Adipocyte (in vitro differentiated cells): ENCODE results near the gene ATP6AP1.
A peak's percentile ranks its signal among the peaks of the same experiment; 100 is the strongest.

Source experiments
- DNase-seq: peaks from one replicate; pipeline ENCODE4 v3.0.0-alpha.2; 2015; ENCODE audit warnings: low read depth
- H3K27me3 ChIP-seq: replicated peaks from 2 replicates; pipeline ENCODE4 v1.7.0; 2013; ENCODE audit warnings: mild to moderate bottlenecking, low read length, moderate library complexity; ENCODE audit not compliant: control insufficient read depth, insufficient read depth
- H3K36me3 ChIP-seq: 2 replicates; pipeline ENCODE4 v1.7.0; 2013; ENCODE audit warnings: low read length, mild to moderate bottlenecking, moderate library complexity; ENCODE audit not compliant: control insufficient read depth, insufficient read depth, severe bottlenecking
- H3K4me1 ChIP-seq: 2 replicates; pipeline ENCODE4 v1.7.0; 2013; ENCODE audit warnings: mild to moderate bottlenecking, low read length, moderate library complexity; ENCODE audit not compliant: control insufficient read depth, insufficient read depth
- H3K4me3 ChIP-seq: 2 replicates; pipeline ENCODE4 v1.7.0; 2013; ENCODE audit warnings: mild to moderate bottlenecking, low read length, moderate library complexity
- H3K9ac ChIP-seq: 2 replicates; pipeline ENCODE4 v1.7.0; 2013; ENCODE audit warnings: mild to moderate bottlenecking, low read length, moderate library complexity
- H3K9me3 ChIP-seq: 2 replicates; pipeline ENCODE4 v1.7.0; 2013; ENCODE audit warnings: mild to moderate bottlenecking, low read length, moderate library complexity; ENCODE audit not compliant: control insufficient read depth

ATP6AP1 gene

GRCh38 chrX:154401045-154401799 lies 27.3 kb upstream of the ATP6AP1 start:
- H3K27me3 ChIP-seq: no peaks in the 10 kb centered on the region
- H3K9ac ChIP-seq: peak overlapping the region; percentile 44
- no peaks in the 10 kb centered on the region for H3K9me3 ChIP-seq
- no peak for DNase-seq
- H3K4me1 ChIP-seq: peaks cover 3% of the 10 kb centered on the region
- peak overlapping the region; percentile 53 for H3K4me3 ChIP-seq
- H3K36me3 ChIP-seq: peaks cover 26% of the 10 kb centered on the region

DNA sequence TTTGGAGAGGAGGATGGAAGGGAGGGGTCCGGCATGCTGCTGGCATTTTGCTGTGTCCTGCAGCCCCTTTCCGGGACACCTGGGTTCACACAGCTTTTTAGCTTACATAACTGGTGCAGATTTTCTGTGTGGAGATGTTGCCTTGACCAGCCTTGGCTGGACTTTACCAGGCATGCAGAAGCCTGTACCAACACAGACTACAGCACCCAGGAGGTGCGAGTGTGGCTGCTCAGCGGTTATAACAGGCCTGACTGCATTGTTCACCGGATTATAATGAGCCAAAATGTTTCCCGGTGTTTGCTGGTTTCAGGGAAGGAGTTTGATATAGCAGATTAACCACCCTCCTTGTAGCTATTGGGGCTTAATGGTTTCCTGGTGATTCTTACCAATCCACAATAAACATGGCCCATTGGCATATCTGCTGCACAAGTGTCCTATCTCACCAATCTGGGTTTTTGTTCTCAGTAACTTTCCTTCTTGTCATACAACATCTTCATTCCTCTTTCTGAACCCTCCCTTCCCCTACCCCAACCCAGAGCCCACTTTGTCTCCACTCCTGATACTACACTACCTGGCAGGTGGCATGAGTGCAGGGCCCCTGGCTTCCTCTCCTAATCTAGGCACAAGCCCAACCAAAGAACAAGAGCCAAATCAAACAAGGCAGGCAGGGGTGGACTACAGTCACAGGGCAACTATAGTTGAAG lies 26.4 kb upstream of the ATP6AP1 start:
- Histone ChIP-seq H3K4me3 (no peak overlapping the region), H3K36me3 (peaks cover 26% of the 10 kb centered on the region), H3K9ac (no peak overlapping the region), H3K27me3 (no peaks in the 10 kb centered on the region), H3K4me1 (peaks cover 3% of the 10 kb centered on the region), H3K9me3 (no peaks in the 10 kb centered on the region)
- no peak for DNase-seq

DNA sequence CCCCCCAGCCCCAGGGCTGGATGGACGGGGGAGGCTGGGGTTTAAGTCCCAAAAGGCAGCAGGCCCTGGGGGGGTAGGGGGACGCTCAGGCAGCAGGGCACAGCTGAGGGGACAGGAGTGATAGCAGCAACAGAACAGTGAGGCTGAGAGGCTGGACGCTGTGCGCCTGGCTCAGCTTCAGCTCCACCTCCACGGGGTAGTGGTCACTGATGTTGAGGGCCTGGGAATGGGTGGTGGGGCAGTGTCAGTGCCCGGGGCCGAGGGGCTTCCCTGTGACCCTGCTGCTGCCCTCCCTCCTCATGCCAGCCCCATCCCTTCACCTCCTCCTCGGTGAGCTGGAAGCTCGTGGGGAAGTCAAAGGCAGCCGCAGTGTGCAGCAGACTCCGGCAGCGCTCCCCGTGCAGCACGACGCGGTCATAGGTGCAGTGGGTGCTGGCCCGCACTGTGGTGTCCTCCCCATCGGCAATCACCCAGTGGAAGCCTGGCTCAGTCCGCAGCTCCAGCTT lies 25.8 kb upstream of the ATP6AP1 start:
- Histone ChIP-seq H3K9ac (no peak overlapping the region), H3K9me3 (no peaks in the 10 kb centered on the region), H3K4me3 (no peak overlapping the region), H3K36me3 (peaks cover 26% of the 10 kb centered on the region), H3K4me1 (peaks cover 3% of the 10 kb centered on the region), H3K27me3 (no peaks in the 10 kb centered on the region)
- DNase-seq: no peak

DNA sequence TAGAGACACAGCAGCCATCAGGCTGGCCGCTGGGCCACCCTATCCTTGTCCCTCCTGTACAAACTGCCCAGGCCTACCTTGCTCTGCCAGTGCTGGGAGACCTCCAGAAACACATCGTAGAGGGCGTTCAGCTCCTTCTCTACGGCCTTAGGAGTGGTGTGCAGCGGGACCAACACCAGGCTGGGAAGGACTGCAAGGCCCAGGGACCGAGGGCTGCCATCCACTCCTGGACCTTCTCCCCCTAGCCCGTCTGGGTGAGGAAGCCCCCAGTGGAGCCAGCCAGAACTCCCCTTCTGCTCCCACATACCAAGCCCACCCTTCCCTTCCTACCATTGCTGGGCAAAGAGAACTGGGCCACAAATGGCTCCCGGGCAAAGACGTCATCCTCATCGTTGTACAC lies 25.3 kb upstream of the ATP6AP1 start:
- H3K4me1 ChIP-seq: peaks cover 3% of the 10 kb centered on the region
- H3K27me3 ChIP-seq: no peaks in the 10 kb centered on the region
- H3K9ac ChIP-seq: no peak overlapping the region
- no peak for DNase-seq
- no peak overlapping the region for H3K4me3 ChIP-seq
- peaks cover 26% of the 10 kb centered on the region for H3K36me3 ChIP-seq
- no peaks in the 10 kb centered on the region for H3K9me3 ChIP-seq

- Histone ChIP-seq H3K36me3 (peaks cover 26% of the 10 kb centered on the region), H3K27me3 (no peaks in the 10 kb centered on the region), H3K4me1 (peaks cover 3% of the 10 kb centered on the region), H3K9me3 (no peaks in the 10 kb centered on the region), H3K4me3 (no peak overlapping the region), H3K9ac (no peak overlapping the region)
- DNase-seq: no peak
These were observed 24.6 kb upstream of the ATP6AP1 start for GRCh38 chrX:154403858-154404257.

DNA sequence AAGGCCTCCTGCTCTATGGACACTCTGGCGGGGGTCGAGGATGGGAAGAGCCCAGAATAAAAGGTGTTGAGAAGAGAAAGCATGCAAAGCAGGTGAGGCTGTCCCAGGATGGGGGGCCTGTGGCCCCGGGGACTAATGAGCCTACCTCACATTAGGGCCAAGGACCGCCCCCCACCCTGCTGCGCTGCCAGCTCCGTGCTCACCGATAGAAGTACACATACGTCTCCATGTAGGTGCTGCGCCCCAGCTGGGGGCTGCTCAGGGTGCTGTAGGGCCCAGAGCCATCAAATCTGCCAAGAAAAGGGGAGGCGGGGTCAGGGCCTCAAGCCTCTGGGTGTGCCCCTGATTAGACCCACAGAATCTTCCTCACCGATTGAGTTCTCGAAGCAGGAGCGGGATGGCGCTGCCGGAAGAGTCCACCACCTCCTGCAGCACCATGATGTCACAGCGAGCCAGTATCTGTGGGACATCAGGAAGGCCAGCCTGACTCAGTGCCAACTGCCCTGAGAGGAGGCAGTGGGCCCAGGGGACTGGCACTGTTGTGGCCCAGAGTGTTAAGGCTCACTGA lies 23.8 kb upstream of the ATP6AP1 start:
- H3K9ac ChIP-seq: no peak overlapping the region
- no peak for DNase-seq
- H3K27me3 ChIP-seq: no peaks in the 10 kb centered on the region
- no peak overlapping the region for H3K4me3 ChIP-seq
- H3K9me3 ChIP-seq: no peaks in the 10 kb centered on the region
- peaks cover 17% of the 10 kb centered on the region for H3K36me3 ChIP-seq
- peaks cover 3% of the 10 kb centered on the region for H3K4me1 ChIP-seq

- DNase-seq: no peak
- no peaks in the 10 kb centered on the region for H3K27me3 ChIP-seq
- no peaks in the 10 kb centered on the region for H3K9me3 ChIP-seq
- peak overlapping the region; percentile 69 for H3K9ac ChIP-seq
- peak overlapping the region; percentile 39 for H3K4me3 ChIP-seq
- no peaks in the 10 kb centered on the region for H3K36me3 ChIP-seq
- H3K4me1 ChIP-seq: peaks cover 5% of the 10 kb centered on the region
These were observed 19.7 kb upstream of the ATP6AP1 start for GRCh38 chrX:154408659-154409221.

DNA sequence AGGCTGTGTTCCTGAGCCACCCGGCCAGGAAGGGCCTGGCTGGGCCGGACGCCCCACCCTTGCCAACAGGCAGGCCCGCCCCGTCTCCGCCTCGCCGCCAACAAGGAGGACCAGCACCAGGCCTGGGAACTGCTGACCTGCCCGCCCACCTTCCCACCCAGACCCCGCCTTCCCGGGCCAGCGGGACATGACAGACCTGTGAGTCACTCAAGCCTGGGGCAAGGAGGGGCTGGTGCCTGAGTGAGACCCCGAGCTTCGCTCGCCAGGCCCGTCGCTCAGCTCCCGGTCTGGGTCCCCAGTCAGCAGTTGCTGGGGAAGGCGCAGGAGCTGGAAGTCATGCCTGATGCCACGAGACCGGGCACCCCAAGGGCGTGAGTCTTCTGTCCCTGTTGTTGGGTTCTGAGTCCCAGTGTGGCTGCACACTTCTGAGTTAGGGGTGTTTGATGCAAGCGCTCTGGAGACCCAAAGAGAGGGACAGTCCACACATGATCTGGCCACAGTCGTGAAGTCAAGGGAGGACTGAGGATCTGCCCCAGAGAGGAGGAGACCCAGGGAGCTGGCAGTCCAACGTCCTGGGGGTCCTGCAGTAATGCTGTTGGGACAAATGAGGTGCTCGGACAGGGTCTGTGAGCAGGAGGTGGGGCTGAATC lies 19.1 kb upstream of the ATP6AP1 start, which contains the start of gene DNASE1L1:
DNASE1L1 (minus strand) TSS at position 33 of the 650 bp plus-strand sequence. CDS start 3,686 bp downstream, outside the sequence.
- Histone ChIP-seq H3K4me1 (peaks cover 5% of the 10 kb centered on the region), H3K9ac (peak within 1 kb of the TSS; percentile 69), H3K36me3 (no peaks in the 10 kb centered on the region), H3K9me3 (no peaks in the 10 kb centered on the region), H3K27me3 (no peaks in the 10 kb centered on the region), H3K4me3 (peak within 1 kb of the TSS; percentile 39)
- DNase-seq: peak; percentile 84

GRCh38 chrX:154411981-154412340 lies 16.5 kb upstream of the ATP6AP1 start:
- H3K36me3 ChIP-seq: no peaks in the 10 kb centered on the region
- H3K9ac ChIP-seq: peak overlapping the region; percentile 88
- H3K4me3 ChIP-seq: peak overlapping the region; percentile 80
- H3K4me1 ChIP-seq: peaks cover 5% of the 10 kb centered on the region
- H3K27me3 ChIP-seq: no peaks in the 10 kb centered on the region
- H3K9me3 ChIP-seq: no peaks in the 10 kb centered on the region
- peak; percentile 54 for DNase-seq

- peak overlapping the region; percentile 88 for H3K9ac ChIP-seq
- H3K9me3 ChIP-seq: no peaks in the 10 kb centered on the region
- H3K27me3 ChIP-seq: no peaks in the 10 kb centered on the region
- peak; percentile 15 for DNase-seq
- H3K4me3 ChIP-seq: peak overlapping the region; percentile 80
- no peaks in the 10 kb centered on the region for H3K36me3 ChIP-seq
- H3K4me1 ChIP-seq: peaks cover 5% of the 10 kb centered on the region
These were observed 16.0 kb upstream of the ATP6AP1 start for GRCh38 chrX:154412468-154412867.
